GM21447 (cell line): Measurements from ENCODE around the gene ADIRF.
"Not testable (repeated sequence)": the region's sequence is repeated elsewhere in the genome, so short reads cannot be mapped to it uniquely, and the experiment has no call there.

Experiments used
- ATAC-seq: cut with Tn5 transposase; IDR thresholded peaks from one replicate; pipeline ENCODE4 v1.9.1; 2021; ENCODE audit not compliant: unreplicated experiment

Gene ADIRF

GRCh38 chr10:87019504-87019903 is 51.2 kb downstream of the ADIRF start:
- ATAC-seq: not testable (repeated sequence)

DNA sequence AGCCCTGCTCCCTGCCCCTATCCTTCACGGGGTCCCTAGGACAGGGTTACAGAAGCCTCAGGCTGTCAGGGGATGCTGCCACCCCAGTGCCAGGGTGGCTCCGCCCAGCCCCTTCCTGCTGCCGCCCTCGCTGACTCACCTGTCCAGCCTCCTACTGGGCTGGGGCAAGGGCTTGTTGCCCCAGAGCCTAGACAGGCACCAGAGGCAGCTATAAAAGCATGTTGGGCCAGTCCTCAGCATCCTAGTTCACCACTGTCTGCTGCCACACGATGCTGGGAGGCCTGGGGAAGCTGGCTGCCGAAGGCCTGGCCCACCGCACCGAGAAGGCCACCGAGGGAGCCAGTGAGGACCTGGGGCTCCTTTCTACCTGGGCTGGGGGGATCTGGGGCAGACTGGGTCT is 51.8 kb downstream of the ADIRF start, which contains the start of gene FAM25A:
Gene FAM25A, plus strand, starts transcription at position 239 of the 400 bp plus-strand sequence. Its CDS starts 31 bp downstream, at position 270.
- ATAC-seq: not testable (repeated sequence)
